KMS-11 (cell line): ENCODE data around the gene CHMP4A.

Experiments used
- H2AFZ ChIP-seq: fragments of 200-600 bp; sonication (generic); 2 replicates; pipeline ENCODE4 v1.6.1; 2016; ENCODE audit warnings: antibody characterized with exemption, mixed run types, low read depth
- H3K27ac ChIP-seq: fragments of 200-600 bp; sonication (generic); 2 replicates; pipeline ENCODE4 v1.6.1; 2016; ENCODE audit warnings: mild to moderate bottlenecking, mixed run types
- H3K27me3 ChIP-seq: fragments of 200-600 bp; sonication (generic); 2 replicates; pipeline ENCODE4 v1.6.1; 2017; ENCODE audit warnings: mild to moderate bottlenecking, low read depth, mixed run types, moderate library complexity; ENCODE audit not compliant: insufficient read depth
- H3K36me3 ChIP-seq: fragments of 200-600 bp; sonication (generic); 2 replicates; pipeline ENCODE4 v1.6.1; 2017; ENCODE audit warnings: mild to moderate bottlenecking, mixed run types; ENCODE audit not compliant: insufficient read depth
- H3K4me1 ChIP-seq: fragments of 200-600 bp; sonication (generic); 2 replicates; pipeline ENCODE4 v1.6.1; 2016; ENCODE audit warnings: mild to moderate bottlenecking, low read depth, mixed run types; ENCODE audit not compliant: poor library complexity, severe bottlenecking
- H3K4me2 ChIP-seq: fragments of 200-600 bp; sonication (generic); 2 replicates; pipeline ENCODE4 v1.7.0; 2016; ENCODE audit warnings: mild to moderate bottlenecking, mixed run types
- H3K4me3 ChIP-seq: fragments of 200-600 bp; sonication (generic); IDR thresholded peaks from 2 replicates; pipeline ENCODE4 v1.6.1; 2017; ENCODE audit warnings: low read depth, low read length, mixed read lengths; ENCODE audit not compliant: insufficient read depth
- H3K79me2 ChIP-seq: fragments of 200-600 bp; sonication (generic); 2 replicates; pipeline ENCODE4 v1.6.1; 2016; ENCODE audit warnings: low read depth, mixed run types; ENCODE audit not compliant: insufficient read depth
- H3K9ac ChIP-seq: fragments of 200-600 bp; sonication (generic); 2 replicates; pipeline ENCODE4 v1.6.1; 2016; ENCODE audit warnings: mild to moderate bottlenecking, mixed run types
- H4K20me1 ChIP-seq: fragments of 200-600 bp; sonication (generic); 2 replicates; pipeline ENCODE4 v1.6.1; 2016; ENCODE audit warnings: mild to moderate bottlenecking, mixed run types; ENCODE audit not compliant: insufficient read depth
- TF ChIP-seq, protein P1 (sequence below): fragments of 200-600 bp; sonication (generic); conservative IDR thresholded peaks from 2 replicates; pipeline ENCODE4 v1.6.1; 2017; ENCODE audit warnings: low read depth, mild to moderate bottlenecking, antibody characterized with exemption, low read length, moderate library complexity, mixed read lengths

The CHMP4A gene

DNA sequence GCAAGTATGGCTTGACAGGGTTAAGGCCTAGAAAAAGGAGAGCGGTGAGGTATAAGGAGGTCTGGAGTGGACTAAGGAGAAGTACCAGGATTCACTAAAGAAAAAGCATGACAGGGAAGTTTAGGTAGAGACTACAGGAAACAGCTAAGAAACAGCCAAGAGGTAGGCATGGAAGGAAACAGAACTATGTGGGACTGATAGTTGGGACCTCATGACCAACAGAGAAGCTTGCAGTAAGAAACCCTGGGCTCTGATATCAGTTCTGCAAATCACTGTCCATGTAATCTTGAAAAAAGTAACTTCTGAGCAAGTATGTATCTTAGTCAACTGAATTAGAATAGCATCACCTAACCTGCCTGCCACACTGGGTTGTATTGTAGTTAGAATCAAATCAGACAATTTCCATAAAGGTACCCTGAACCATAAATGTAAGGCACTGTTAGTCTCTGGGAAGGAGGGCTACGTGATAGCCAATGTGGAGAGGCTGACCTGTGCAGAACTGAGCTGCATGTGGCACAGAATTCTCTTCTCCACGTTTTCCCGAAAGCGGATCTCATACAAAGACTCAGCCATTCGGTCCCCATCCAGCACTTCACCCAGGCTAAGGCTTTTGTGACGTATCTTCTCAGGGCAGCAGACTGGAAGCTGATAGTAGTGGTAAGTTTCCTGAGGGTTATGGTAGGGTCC lies 19.0 kb downstream of the CHMP4A start:
- H3K9ac ChIP-seq = no peak overlapping the region
- H4K20me1 ChIP-seq = no peaks in the 10 kb centered on the region
- H3K4me2 ChIP-seq = peak overlapping the region; percentile 57
- no peak overlapping the region for H3K4me3 ChIP-seq
- H3K79me2 ChIP-seq = no peaks in the 10 kb centered on the region; the same call in 1 of the 2 replicates
- H3K36me3 ChIP-seq = no peaks in the 10 kb centered on the region
- peaks cover 10% of the 10 kb centered on the region for H3K4me1 ChIP-seq
- H3K27me3 ChIP-seq = no peaks in the 10 kb centered on the region
- H3K27ac ChIP-seq = peak overlapping the region; percentile 94; the same call in 1 of the 2 replicates
- TF ChIP-seq, protein P1, sequence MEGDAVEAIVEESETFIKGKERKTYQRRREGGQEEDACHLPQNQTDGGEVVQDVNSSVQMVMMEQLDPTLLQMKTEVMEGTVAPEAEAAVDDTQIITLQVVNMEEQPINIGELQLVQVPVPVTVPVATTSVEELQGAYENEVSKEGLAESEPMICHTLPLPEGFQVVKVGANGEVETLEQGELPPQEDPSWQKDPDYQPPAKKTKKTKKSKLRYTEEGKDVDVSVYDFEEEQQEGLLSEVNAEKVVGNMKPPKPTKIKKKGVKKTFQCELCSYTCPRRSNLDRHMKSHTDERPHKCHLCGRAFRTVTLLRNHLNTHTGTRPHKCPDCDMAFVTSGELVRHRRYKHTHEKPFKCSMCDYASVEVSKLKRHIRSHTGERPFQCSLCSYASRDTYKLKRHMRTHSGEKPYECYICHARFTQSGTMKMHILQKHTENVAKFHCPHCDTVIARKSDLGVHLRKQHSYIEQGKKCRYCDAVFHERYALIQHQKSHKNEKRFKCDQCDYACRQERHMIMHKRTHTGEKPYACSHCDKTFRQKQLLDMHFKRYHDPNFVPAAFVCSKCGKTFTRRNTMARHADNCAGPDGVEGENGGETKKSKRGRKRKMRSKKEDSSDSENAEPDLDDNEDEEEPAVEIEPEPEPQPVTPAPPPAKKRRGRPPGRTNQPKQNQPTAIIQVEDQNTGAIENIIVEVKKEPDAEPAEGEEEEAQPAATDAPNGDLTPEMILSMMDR = no peak
- H2AFZ ChIP-seq = peak overlapping the region; percentile 81; the same call in 1 of the 2 replicates

DNA sequence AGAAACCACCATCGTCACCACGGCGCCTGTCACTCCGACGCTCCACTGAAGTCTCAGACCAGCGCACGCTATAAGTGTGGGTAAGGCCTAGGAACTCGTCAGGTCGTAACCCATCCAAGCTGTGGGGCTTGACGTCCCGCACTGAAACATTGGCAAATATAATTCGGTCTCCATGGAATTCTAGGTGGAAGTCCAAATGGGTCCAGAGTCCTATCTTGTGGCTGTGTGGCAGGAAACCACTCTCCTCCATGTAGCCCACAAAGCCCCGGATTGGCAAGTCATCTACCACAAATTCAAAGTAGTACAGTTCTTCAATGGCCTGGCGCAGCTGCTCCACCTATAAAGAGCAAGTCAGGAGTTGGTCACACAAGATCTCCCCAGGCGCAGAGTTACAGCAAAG lies 20.4 kb downstream of the CHMP4A start:
- TF ChIP-seq, protein P1 = no peak
- Histone ChIP-seq H2AFZ (no peak overlapping the region), H3K27ac (no peak overlapping the region), H3K27me3 (no peaks in the 10 kb centered on the region), H3K4me3 (no peak overlapping the region), H3K79me2 (no peaks in the 10 kb centered on the region; the same call in 1 of the 2 replicates), H3K4me1 (peaks cover 15% of the 10 kb centered on the region), H3K9ac (no peak overlapping the region), H3K4me2 (no peak overlapping the region), H3K36me3 (no peaks in the 10 kb centered on the region), H4K20me1 (no peaks in the 10 kb centered on the region)

DNA sequence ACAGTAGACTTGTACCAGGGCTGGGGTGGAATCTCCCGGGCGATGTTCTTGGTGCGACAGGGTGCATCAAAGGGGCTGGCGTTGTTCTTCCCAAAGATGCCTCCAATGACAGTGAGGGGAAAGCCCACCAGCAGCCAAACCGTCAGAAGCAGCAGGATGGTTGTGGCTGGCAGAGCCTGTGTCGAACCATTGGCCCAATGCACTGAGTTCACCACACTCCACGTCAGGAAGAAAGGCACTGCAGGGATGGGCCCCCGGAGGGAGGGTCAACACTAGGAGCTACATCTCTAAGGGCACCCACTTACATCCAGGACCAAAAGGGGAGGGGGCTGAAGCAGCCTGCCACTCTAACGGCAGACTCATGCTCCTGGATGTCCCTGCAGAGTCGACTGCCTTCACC lies 22.9 kb downstream of the CHMP4A start:
- Histone ChIP-seq H3K36me3 (no peaks in the 10 kb centered on the region), H3K4me2 (no peak overlapping the region), H3K27ac (no peak overlapping the region), H4K20me1 (no peaks in the 10 kb centered on the region), H3K4me1 (peaks cover 23% of the 10 kb centered on the region), H3K9ac (no peak overlapping the region), H3K4me3 (no peak overlapping the region), H3K79me2 (peaks cover 7% of the 10 kb centered on the region; the same call in 1 of the 2 replicates), H2AFZ (no peak overlapping the region), H3K27me3 (no peaks in the 10 kb centered on the region)
- TF ChIP-seq, protein P1 = no peak

DNA sequence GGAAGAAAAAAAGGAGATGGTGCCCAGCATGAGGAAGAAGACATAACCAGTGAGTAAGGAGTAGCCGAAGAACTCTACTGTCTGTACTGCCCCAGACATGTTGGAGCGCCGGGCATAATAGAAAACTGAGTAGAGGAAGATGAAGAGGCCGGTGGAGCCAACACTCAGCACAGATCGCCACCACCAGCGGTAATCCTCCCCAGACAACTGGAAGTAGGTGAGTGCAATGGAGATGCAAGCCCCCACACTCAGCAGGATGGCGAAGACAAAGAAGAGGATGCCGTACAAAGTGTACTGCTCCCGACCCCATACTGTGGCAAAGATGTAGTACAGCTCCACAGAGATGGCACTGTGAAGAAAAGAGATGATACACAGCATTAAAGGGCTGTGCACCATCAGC lies 23.8 kb downstream of the CHMP4A start:
- Histone ChIP-seq H3K9ac (no peak overlapping the region), H2AFZ (no peak overlapping the region), H3K36me3 (no peaks in the 10 kb centered on the region), H3K27ac (no peak overlapping the region), H3K79me2 (peaks cover 7% of the 10 kb centered on the region; the same call in 1 of the 2 replicates), H3K4me1 (peaks cover 20% of the 10 kb centered on the region), H3K27me3 (no peaks in the 10 kb centered on the region), H3K4me3 (no peak overlapping the region), H3K4me2 (peak overlapping the region; percentile 60), H4K20me1 (no peaks in the 10 kb centered on the region)
- TF ChIP-seq, protein P1 = no peak
